ENCODE measurements around the gene SLC5A11. TPM values are rescaled to one million over a fixed set of nuclear protein-coding genes. Genes with fewer than 3 reads are reported as not detected.

The SLC5A11 gene
- total and polyA plus RNA-seq, 2 experiments from 2014 or later, result 1.2 to 1.7 TPM

GRCh38 chr16:24873028-24873427 lies 27.3 kb downstream of the SLC5A11 start:
- TF ChIP-seq, protein P1, sequence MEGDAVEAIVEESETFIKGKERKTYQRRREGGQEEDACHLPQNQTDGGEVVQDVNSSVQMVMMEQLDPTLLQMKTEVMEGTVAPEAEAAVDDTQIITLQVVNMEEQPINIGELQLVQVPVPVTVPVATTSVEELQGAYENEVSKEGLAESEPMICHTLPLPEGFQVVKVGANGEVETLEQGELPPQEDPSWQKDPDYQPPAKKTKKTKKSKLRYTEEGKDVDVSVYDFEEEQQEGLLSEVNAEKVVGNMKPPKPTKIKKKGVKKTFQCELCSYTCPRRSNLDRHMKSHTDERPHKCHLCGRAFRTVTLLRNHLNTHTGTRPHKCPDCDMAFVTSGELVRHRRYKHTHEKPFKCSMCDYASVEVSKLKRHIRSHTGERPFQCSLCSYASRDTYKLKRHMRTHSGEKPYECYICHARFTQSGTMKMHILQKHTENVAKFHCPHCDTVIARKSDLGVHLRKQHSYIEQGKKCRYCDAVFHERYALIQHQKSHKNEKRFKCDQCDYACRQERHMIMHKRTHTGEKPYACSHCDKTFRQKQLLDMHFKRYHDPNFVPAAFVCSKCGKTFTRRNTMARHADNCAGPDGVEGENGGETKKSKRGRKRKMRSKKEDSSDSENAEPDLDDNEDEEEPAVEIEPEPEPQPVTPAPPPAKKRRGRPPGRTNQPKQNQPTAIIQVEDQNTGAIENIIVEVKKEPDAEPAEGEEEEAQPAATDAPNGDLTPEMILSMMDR (IDR thresholded peaks at IDR 0.05; ENCODE audit: poor library complexity), result no peak
- TF ChIP-seq EZH2phosphoT487 (IDR thresholded peaks at IDR 0.05; ENCODE audit: low read depth, severe bottlenecking, unreplicated experiment) (no peak), EZH2 (IDR thresholded peaks at IDR 0.05; ENCODE audit: borderline replicate concordance) (no peak)

DNA sequence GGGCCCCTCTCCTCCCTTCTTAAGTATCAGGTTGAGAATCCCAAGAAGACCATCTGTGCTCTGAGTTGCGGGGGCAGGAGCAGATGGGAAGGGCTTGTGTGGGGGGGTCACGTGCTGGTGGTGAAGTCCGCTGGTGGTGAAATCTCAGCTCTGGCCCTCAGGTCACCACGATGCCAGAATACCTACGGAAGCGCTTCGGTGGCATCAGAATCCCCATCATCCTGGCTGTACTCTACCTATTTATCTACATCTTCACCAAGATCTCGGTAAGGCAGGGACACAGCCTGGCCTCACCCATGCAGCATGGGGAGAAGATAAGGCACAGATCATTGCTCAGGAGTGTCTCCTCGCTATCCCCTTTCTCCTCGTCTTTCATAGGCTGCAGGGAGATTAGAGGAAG lies 29.7 kb downstream of the SLC5A11 start:
- Histone ChIP-seq H3K79me2 (no peaks in the 10 kb centered on the region), H3K4me2 (no peak overlapping the region), H3K4me1 (ENCODE audit: insufficient read depth) (no peaks in the 10 kb centered on the region), H4K20me1 (ENCODE audit: insufficient read depth, poor library complexity, severe bottlenecking) (no peaks in the 10 kb centered on the region), H3K9me2 (replicated peaks; ENCODE audit: insufficient read depth) (no peaks in the 10 kb centered on the region), H2AFZ (no peak overlapping the region), H3K27ac (no peak overlapping the region), H3K27me3 (no peaks in the 10 kb centered on the region), H3K36me3 (replicated peaks; ENCODE audit: insufficient read depth, low read depth) (no peaks in the 10 kb centered on the region), H3K9me3 (ENCODE audit: low read depth) (no peaks in the 10 kb centered on the region), H3K4me3 (no peak overlapping the region)
- WGBS (ENCODE audit: low lambda C conversion rate, missing lambda C conversion rate), result 93% methylated on average over 10 of the region's 10 CpGs
- no peak for TF ChIP-seq EZH2 (IDR thresholded peaks at IDR 0.05; ENCODE audit: borderline replicate concordance)
- TF ChIP-seq, protein P1 (IDR thresholded peaks at IDR 0.05; ENCODE audit: poor library complexity), result no peak
- no peak for TF ChIP-seq EZH2phosphoT487 (IDR thresholded peaks at IDR 0.05; ENCODE audit: low read depth, severe bottlenecking, unreplicated experiment)
- DNase-seq (ENCODE audit: low spot score), result no peak

More at GRCh38 chr16:24873028-24873427, 27.3 kb downstream of the SLC5A11 start:
- Histone ChIP-seq H4K20me1 (ENCODE audit: insufficient read depth, poor library complexity, severe bottlenecking) (no peaks in the 10 kb centered on the region), H3K27me3 (no peaks in the 10 kb centered on the region), H3K9me3 (ENCODE audit: low read depth) (no peaks in the 10 kb centered on the region), H3K4me1 (ENCODE audit: insufficient read depth) (no peaks in the 10 kb centered on the region), H3K36me3 (replicated peaks; ENCODE audit: insufficient read depth, low read depth) (no peaks in the 10 kb centered on the region), H3K9me2 (replicated peaks; ENCODE audit: insufficient read depth) (no peaks in the 10 kb centered on the region), H3K4me2 (no peak overlapping the region), H2AFZ (no peak overlapping the region), H3K27ac (no peak overlapping the region), H3K4me3 (no peak overlapping the region), H3K79me2 (no peaks in the 10 kb centered on the region)
- no peak for DNase-seq (ENCODE audit: low spot score)
- 67% methylated on average over 2 of the region's 2 CpGs for WGBS (ENCODE audit: low lambda C conversion rate, missing lambda C conversion rate)

GRCh38 chr16:24876231-24876630 lies 30.5 kb downstream of the SLC5A11 start:
- Histone ChIP-seq H3K4me3 (no peak overlapping the region), H3K4me2 (no peak overlapping the region), H3K4me1 (ENCODE audit: insufficient read depth) (no peaks in the 10 kb centered on the region), H3K79me2 (no peaks in the 10 kb centered on the region), H3K27ac (no peak overlapping the region), H3K36me3 (replicated peaks; ENCODE audit: insufficient read depth, low read depth) (no peaks in the 10 kb centered on the region), H4K20me1 (ENCODE audit: insufficient read depth, poor library complexity, severe bottlenecking) (no peaks in the 10 kb centered on the region), H2AFZ (no peak overlapping the region), H3K9me2 (replicated peaks; ENCODE audit: insufficient read depth) (no peaks in the 10 kb centered on the region), H3K27me3 (no peaks in the 10 kb centered on the region), H3K9me3 (ENCODE audit: low read depth) (no peaks in the 10 kb centered on the region)
- TF ChIP-seq, protein P1 (IDR thresholded peaks at IDR 0.05; ENCODE audit: poor library complexity), result no peak
- no peak for TF ChIP-seq EZH2 (IDR thresholded peaks at IDR 0.05; ENCODE audit: borderline replicate concordance)
- no peak for TF ChIP-seq EZH2phosphoT487 (IDR thresholded peaks at IDR 0.05; ENCODE audit: low read depth, severe bottlenecking, unreplicated experiment)
- no peak for DNase-seq (ENCODE audit: low spot score)
- 81% methylated on average over 5 of the region's 5 CpGs for WGBS (ENCODE audit: low lambda C conversion rate, missing lambda C conversion rate)

DNA sequence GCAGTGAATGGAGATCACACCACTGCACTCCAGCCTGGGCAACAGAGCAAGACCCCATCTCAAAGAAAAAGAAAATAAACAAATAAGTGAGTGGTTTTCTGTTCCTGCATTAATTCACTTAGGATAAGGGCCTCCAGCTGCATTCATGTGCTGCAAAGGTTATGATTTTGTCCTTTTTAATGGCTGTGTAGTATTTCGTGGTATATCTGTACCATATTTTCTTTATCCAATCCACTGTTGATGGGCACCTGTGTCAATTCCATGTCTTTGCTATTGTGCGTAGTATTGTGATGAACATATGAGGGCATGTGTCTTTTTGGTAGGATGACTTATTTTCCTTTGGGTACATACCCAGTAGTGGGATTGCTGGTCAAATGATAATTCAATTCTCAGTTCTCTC lies 33.9 kb downstream of the SLC5A11 start:
- 89% methylated on average over 2 of the region's 2 CpGs for WGBS (ENCODE audit: low lambda C conversion rate, missing lambda C conversion rate)
- H3K36me3 ChIP-seq (replicated peaks; ENCODE audit: insufficient read depth, low read depth), result no peaks in the 10 kb centered on the region
- no peak overlapping the region for H3K27ac ChIP-seq
- H2AFZ ChIP-seq, result no peak overlapping the region
- no peak overlapping the region for H3K4me2 ChIP-seq
- DNase-seq (ENCODE audit: low spot score), result no peak
- H3K4me1 ChIP-seq (ENCODE audit: insufficient read depth), result no peaks in the 10 kb centered on the region
- H3K9me3 ChIP-seq (ENCODE audit: low read depth), result no peaks in the 10 kb centered on the region
- no peaks in the 10 kb centered on the region for H3K79me2 ChIP-seq
- H4K20me1 ChIP-seq (ENCODE audit: insufficient read depth, poor library complexity, severe bottlenecking), result no peaks in the 10 kb centered on the region
- no peak overlapping the region for H3K4me3 ChIP-seq
- H3K9me2 ChIP-seq (replicated peaks; ENCODE audit: insufficient read depth), result no peaks in the 10 kb centered on the region
- TF ChIP-seq, protein P1 (IDR thresholded peaks at IDR 0.05; ENCODE audit: poor library complexity), result no peak
- TF ChIP-seq EZH2 (IDR thresholded peaks at IDR 0.05; ENCODE audit: borderline replicate concordance), result no peak
- no peak for TF ChIP-seq EZH2phosphoT487 (IDR thresholded peaks at IDR 0.05; ENCODE audit: low read depth, severe bottlenecking, unreplicated experiment)
- H3K27me3 ChIP-seq, result no peaks in the 10 kb centered on the region

Measured in hepatocyte (in vitro differentiated cells).